LoVo (cell line): ENCODE results near the gene IGSF21.

Experiments
- DNase-seq: peaks from one replicate; pipeline ENCODE4 v3.0.0-alpha.2; 2016; ENCODE audit warnings: low spot score

The IGSF21 gene

DNA sequence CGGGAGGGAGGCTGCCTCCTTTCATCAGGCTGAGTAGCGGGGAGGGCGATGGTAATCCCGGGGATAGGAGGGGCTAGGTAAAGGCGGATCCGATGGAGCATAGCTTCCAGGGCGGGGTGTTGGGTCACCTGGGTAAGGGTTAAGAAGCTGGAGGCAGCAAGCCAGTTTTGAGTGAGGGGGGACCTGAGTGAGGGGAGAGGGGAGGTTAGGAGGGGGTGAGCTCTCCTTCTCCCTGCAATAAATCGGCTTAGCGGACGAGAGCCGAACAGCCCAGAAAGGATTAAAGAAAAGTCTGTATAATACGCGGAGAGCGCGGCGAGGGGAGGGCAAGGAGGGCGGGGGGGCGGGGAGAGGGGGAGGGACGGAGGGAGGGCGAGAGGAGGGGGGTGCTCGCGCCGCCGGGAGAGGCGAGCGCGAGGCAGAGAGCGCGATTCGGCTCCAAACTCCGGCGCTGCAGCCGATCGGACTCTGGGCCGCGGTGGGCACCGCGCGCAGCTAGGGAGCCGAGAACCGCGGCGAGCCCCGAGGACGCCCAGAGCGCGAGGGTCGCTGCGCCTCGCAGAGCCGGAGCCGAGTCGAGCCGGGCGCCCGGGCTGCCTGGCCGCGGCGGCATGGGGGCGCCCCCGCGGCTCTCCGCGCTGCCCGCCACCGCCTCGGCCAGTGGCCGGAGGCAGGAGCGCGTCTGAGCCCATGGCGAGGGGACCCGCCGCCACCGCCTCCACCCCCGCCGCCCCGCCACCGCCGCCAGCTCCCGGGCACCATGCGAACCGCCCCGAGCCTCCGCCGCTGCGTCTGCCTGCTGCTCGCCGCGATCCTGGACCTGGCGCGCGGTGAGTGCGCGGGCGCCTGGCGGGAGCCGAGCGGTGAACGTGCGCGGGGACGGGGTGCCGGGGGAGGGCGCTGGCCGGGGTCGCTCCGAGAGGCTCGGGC, at the start of gene IGSF21:
TSS of gene IGSF21 (plus strand) at position 430 of the 930 bp plus-strand sequence. CDS start at position 761, 331 bp downstream.
- DNase-seq: no peak

DNA sequence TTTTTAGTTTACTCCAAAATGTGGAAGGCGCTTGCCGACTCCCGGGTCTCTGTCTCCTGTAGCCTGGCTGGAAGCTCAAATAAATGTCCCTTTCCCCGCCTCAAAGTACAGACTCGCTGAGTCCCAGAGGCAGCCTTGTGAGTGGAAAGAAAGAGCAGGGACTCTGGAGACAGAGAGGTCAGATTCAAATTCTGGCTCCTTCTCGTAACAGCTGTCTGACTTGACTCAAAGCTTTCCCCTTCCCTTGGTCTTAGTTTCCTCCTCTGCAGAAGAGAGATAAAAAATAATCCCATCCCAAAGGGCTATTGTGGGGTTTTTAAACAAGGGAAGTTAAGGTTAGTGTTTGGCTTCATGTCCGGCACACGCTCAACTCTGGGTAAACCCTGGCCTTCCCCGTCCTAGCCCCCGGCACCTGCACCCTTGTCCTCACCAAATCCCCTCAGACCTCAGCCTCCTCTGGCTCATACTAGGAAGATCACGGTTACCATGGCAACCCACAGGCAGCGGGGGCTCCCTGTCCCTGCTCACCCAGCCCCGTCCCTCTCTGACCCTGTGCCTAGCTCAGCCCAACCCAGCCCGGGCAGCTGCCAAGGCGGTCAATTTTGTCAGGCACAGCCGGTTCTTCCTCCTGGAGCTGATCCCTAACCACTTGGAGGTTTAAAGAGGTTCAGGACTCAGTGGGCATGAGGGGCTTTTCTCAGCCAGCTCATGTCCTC, 49.2 kb upstream of the IGSF21 start:
- DNase-seq: no peak

DNA sequence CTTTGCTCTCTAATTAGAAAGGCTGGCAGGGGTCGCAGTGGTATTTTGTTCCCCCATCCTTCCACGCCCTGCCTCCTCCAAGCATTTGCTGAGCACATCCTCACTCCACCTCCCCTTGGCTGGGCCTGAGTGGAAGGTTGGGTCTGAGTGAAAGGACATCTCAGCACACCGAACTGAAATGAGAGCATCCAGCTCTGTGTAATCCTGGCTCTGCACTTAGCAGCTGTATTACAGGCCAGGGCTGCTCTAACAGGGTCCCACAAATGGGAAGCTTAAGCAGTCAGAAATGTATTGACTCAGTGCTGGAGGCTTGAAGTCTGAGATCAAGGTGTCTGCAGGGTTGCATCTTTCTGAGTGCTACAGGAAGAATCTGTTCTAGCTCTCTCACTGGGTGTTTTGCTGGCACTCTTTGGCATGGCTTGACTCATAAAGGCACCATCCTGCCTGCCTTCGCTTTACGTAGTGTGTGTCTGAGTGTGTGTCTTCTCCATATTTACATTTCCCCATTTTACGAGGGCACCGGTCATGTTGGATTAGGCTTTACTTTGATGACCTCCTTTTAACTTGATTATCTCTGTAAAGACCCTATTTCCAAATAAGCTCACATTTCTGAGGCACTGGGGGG, 48.5 kb upstream of the IGSF21 start:
- no peak for DNase-seq

DNA sequence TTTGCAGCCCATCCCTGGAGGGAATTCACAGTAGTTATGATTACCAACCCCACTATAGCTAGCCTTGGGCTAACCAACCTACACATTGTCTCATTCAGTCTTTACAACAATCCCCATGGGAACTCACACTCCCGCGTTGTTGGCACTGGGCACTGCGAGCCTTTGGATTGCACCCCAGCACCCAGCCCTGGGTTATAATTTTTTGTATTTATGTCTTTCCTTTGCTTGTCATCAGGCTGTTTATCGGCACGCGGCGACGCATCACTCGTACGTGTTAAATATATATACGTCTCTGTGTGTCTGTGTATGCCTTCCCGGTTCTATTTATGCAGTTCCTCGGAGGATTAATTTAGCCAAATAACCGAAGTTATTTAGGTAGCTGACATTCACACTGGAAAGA, 47.2 kb upstream of the IGSF21 start:
- DNase-seq: no peak

DNA sequence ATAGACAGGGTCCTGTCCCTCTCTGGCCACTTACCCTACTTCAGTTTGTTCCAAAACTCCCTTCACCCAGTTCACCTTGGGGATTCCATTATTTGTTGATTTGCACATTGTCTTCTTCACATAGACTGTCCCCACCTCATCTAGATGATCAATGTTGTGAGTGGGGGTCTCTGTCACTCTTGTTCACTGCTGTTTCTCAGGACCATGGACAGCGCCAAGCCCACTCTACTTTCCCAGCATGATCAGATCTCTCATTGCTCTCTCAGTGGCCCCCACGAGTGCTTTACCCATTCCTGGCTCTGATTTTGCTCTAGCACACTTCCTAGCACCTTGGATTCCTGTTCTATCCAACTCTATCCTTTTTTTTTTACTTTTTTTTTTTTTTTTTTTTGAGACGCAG, 45.4 kb upstream of the IGSF21 start:
- no peak for DNase-seq

DNA sequence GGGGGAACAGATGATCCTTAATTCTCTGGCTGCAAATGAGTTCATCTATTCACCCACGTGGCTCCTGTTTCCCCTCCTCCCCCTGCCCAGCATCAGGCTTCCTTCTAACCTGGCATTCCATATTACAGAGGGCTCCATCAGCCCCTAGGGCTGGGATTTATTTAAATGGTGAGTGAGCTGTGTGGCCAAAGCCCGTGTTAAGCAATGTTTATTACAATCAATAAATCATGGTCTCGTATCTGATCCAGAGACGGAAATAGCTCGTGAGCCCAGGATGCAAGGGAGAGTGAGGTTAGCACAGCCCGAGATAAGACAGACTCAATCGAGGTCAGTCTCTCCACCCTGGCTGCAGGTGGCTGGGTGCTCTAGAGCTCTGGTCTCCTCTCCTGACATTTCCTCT, 43.1 kb upstream of the IGSF21 start:
- no peak for DNase-seq

DNA sequence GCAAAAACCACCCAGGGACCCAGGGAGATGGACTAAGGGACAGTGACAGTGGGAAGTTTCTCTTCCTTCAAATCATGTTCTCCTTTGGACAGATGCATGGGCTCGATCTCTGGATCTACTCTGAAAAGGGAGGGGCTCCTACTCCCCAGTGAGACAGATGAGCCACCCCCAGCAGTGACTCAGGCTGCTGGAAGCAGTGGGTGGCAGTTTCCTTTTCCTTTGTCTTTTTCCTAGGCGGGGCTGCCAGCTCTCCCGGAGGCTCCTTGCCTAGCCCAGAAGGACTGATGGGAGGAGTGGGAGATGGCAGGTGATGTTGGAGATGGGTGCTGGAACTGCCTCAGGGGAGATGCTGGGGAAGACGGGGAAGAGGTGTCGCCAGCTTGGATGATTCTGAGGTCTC, 41.0 kb upstream of the IGSF21 start:
- DNase-seq: no peak

DNA sequence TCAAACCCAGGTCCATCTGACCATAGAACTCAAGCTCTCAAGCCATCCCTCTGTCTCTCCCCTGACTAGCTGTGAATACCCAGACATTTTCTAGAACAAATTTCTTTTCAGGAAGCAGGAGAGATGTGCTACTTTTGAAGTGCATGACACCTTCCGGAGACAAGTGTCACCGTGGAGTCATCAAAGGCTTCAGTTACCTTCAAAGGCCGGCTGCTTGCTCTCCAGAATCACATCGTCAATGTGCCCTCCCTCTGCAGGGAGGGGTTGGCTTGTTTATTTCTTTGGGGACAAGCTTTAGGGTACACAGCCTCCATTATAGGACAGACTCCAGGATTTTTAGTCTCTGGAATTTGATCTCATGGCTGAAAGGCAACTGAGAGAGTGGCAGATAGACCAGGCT, 37.7 kb upstream of the IGSF21 start:
- no peak for DNase-seq

DNA sequence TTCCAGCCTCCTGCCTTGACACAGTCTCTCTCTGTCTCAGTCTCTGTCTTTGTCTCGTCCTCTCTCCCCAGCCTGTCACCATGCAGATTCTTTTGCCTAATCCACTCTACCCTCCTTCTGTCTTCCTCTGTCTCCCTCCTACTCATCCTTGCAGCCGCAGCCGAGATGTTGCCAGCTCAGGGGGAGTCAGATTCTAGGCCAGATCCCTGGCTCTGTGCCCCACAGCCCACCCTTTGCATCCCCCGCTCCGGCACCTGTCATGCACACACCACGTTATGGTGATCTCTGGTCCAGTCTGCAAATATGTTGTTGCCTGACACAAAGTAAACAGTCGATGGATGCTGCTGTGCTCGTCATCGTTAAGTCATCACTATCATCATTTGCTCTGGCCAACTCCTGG, 35.5 kb upstream of the IGSF21 start:
- no peak for DNase-seq

DNA sequence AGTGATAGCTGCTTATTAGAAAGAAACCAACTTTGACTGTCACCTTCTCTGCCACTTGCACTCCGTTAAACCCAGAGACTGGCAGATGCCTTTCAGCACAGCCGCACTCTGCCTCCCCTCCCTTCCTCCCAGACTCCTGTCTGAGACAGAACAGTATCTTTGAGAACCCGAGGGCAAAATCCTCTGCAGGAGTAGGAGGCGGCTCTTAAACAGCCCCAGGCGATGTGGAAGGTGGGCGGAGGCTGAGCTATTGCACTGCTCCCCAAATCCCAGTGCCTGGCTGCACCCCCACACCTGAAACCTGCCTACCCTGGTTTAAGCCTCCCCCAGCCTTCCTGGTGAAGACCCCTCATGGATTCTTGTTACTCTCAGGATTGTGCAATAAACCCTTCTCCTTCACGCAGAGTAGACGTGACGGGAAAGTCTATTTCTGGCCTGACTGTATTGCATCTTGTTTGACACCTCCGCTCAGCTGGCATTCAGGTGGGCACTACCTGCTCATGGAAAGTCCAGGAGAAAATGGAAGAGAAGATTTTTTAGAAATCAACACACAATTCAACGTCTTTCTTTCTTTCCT, 34.4 kb upstream of the IGSF21 start:
- DNase-seq: no peak

DNA sequence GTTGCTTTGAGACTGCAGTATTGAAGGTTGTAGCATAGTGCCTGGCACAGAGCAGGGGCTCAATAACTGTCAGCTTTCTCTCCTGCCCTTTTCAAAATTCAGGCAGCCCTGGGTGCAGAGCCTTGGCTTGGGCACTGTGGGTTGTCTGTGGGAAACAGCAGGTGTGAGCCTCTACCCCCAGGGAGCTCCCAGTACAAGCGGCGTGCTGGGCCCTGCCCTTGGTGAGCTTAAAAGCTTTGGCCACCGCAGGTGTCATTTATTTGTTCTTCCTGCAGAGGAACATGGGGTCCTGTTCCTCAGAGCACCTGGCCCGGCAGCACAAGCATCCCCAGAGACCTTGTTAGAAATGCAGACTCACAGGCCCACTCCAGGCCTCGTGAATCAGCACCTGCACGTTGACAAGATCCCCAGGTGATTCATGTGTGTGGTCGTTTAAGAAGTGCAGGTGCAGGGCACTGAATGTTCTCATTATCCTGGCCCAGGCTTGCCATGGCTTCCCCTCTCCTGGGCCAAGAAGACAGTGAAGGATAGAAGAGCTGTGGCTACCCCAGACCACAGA, 29.9 kb upstream of the IGSF21 start:
- DNase-seq: no peak

DNA sequence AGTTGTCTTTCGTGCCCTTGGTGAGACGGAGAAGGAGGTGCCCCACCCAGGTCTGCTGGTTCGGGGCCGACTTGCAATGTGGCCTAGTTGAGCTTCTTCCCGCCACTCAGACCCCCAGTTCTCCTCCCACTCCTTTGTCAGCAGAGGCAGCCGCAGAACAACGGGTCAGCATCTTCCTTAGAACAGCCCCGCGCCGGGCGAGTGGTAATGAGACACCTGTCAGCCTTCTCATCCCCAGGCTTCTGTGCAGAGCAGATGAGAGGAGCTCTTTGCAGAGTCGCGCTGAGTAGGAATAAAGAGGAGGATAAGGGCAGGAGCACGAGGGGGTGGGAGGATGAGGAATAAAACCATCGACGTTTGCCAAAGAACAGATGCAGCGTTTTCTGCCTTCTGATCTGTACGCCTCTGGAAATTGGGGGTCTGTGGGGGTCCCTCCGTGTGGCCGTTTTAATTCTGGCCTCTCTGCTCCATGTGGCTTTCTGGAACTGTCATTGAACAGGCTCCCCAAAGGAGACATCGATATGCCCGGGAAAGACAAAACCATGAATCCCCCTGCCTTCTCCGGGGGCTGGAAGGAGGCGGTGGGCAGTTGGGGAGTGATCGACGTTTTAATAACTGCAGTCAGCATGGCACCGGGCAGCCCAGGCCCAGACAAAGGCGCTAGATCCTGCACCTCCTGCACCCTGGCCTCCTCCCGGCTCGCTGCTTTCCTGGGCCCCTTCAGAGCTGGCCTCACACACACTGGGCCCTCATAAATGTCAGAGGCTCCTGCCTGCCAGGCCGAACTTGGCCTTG, 27.5 kb upstream of the IGSF21 start:
- no peak for DNase-seq

DNA sequence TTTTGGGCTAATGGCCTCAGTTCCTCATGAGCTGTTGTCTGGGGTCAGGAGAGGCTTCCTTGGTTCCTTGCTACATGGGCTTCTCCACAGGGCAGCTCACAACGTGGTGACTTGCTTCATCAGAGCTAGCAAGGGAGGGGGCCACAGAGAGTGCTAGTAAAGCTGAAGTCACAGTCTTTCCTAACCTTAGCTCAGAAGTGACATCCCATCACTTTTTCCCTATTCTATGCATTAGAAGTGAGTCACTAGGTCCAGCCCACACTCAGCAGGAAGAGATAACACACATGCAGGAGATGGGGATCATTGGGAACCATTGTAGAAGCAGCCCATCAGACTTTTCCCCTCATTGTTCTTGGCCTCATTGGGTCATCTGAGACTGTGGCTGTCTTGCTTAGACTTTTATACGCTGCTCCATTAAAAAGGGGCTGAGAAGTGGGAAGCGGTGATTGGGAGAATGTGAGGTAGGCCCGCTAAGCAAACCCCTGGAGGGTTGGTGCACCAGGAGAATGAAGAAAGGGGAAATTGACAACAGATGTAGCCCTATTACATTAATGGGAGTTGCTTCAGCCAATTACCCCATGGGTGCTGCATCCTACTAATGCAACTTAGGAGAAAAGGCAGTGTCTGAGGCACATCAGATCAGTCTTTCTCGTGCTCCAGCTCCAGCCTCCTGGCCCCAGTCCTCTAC, 22.1 kb upstream of the IGSF21 start:
- no peak for DNase-seq

DNA sequence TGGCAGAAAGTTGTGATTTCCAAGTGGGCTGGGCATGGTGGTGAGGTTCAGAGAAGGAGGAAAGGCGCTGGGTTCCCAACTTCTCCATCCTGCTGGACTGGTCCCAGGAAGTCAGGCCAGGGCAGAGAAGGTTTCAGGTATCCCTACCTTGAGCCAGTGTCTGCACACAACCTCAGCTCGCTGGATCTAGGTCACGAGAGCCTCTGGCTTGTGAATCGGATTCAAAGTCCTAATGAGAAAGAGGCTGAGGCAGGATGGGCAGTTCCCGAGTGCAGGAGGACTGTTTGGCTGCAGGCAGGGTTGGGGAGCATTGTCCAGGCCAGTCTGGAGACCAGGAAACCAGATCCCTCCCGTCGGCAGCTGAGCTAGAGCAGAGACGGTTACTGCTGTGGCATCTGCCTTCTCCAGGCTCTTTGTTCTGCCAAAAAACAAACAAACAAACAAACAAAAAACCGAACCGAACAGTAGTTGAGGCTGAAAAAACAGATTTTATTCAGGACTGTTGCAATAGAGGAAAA, 19.5 kb upstream of the IGSF21 start:
- DNase-seq: no peak

DNA sequence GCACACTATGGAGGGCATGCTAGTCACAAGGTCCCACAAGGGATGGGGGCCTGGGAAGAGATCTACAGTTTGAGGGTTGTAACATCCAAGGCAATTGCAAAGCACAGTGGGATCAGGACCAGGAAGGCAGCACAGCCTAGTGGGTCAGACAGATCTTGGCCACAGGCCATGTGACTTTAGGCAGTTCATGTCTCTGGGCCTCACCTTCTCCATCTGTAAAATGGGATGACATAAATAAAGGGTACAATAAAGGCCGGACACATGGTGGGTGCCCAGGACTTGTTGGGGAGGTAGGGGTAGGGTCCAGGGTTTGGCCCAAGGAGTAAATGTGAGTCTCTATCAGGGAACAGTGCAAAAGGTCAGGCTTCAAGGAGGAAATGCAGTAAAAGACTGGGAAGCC, 18.1 kb upstream of the IGSF21 start:
- no peak for DNase-seq

DNA sequence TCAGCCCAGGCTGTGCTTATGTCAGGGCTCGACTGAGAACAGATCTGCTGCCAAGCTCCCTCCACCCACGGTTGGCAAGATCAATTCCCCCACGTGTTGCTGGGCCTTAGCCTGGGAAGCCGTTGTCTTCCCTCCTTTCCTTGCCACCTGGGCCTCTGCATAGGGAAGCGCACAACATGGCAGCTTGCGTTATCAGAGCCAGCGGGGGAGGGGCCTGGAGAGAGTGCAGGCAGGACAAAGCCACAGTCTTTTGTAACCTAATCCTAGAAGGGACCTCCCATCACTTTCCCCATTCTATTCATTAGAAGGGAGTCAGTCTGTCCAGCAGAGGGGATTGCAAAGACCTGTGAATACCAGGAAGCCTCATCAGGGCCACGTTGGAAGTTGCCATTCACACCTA, 17.0 kb upstream of the IGSF21 start:
- no peak for DNase-seq

DNA sequence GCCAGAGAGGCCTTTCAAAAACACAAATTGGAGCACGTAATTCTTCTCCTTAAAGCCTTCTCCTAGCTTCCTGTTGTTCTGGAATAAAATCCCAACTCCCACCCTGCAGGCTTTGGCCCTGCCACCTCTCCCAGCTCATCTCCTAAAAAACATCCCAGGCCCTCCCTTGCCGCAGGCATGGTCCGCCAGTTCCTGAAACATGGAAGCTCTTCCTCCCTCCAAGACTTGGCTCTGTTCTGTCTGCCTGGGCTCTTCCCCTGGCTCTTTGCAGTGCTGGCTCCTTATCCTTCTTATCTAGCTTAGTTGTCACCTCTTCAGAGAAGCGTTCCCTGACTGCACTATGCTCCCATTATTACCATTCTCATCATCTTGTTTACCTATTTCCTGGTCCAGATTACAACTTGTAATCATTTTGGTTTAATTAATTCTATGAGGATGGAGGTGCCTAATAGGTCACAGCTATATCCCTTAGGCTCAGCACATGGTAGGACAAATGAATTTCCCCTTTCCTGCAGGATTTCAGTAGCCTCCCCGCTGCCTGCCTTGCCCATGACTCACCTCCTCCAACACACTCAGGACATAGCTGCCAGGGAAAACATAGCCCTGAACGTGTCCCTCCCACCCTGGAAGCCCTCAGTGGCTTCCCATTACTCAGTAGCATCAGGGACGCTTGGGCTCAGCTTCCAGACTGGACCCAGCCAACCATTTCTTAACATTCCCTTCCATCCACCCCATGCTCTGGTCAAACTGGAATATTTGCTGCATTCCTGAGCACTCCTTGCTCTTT, 15.7 kb upstream of the IGSF21 start:
- DNase-seq: no peak

DNA sequence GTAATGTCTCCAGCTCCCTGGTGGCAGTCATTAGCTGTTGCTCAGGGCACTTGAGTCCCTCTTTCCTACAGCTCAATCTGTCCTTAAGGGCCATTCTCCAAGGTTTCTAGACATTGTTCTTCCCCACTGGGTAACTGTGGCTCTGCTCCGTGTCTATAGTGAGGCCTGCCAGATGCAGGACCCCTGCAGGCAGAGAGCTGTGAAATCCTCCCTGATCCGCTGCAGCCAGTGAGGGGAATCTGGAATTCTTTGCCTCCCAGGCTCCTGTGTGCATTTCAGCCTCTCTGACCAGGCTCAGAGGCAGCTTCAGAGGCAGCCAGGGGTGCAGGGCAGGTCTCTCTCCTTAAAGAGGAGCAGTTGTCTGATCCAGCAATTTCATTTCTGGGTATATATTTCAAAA, 14.4 kb upstream of the IGSF21 start:
- DNase-seq: no peak

DNA sequence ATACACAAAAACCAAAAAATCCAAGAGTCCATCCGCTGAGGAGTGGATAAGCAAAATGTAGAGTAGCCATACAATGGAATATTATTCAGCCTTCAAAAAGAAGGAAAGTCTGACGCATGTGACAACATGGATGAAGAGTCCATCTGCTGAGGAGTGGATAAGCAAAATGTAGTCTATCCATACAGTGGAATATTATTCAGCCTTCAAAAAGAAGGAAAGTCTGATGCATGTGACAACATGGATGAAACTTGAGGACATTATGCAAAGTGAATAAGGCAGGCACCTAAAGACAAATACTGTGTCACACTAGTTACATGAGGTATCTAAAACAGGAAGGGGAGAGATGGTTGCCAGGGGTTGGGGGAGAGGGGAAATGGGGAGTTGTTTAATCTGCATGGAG, 14.0 kb upstream of the IGSF21 start:
- DNase-seq: no peak

DNA sequence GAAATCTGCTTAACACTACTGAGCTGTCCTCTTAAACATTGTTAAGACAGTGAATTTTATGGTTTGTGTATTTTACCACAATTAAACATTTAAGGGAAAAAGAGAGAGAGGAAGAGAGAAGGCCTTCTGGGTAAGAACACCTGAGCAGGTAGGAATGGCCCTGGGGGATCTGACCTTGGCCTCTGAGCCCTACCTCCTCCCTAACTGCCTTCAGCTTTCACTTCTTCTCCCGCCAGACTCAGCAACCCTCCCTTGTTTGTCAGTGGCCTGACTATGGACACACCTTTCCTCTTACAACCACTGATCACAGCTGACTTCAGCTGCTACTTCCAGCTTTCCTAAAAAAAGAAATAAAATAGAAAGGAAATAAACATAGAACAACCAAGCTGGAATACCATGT, 13.5 kb upstream of the IGSF21 start:
- DNase-seq: no peak
